Measurements from ENCODE around the gene TSPAN18.

- TF ChIP-seq CTCF (IDR thresholded peaks at IDR 0.05) (no peak), EP300 (IDR thresholded peaks at IDR 0.05) (no peak), POLR2A (IDR thresholded peaks at IDR 0.05) (no peak)
These were observed 125.5 kb downstream of the TSPAN18 start for GRCh38 chr11:44852159-44852747.

All from ovary (tissue), 3 donors.